Kidney (tissue), 14 donors: Measurements from ENCODE around the gene PRKCD. TPM values are rescaled to one million over a fixed set of nuclear protein-coding genes. Genes with fewer than 3 reads are reported as not detected.

Experiments
- DNase-seq, 5 donors: peaks; one replicate each; pipeline ENCODE4 v3.0.0-alpha.2; 2013 to 2020
- FAIRE-seq: peaks from 2 replicates; lab custom pipeline; 2012; peaks lifted over from hg19 to GRCh38; lab: Jason Lieb, UNC
- H3K27ac ChIP-seq, 2 donors: one replicate each; pipeline ENCODE4 v1.7.0; 2013; ENCODE audit warnings: low read depth in 2 of 2, low read length in 2 of 2, inconsistent platforms in 1 of 2
- H3K27me3 ChIP-seq: one replicate; pipeline ENCODE4 v1.7.1; 2013; ENCODE audit warnings: low read length, inconsistent platforms; ENCODE audit not compliant: control insufficient read depth, insufficient read depth
- H3K36me3 ChIP-seq, 3 donors: one replicate each; pipeline versions ENCODE4 v1.7.0 to v1.7.1; 2013; ENCODE audit warnings: low read length in 3 of 3, control low read depth in 1 of 3, inconsistent platforms in 1 of 3; ENCODE audit not compliant: insufficient read depth in 3 of 3, control insufficient read depth in 2 of 3
- H3K4me1 ChIP-seq, 3 donors: one replicate each; pipeline versions ENCODE4 v1.7.0 to v1.7.1; 2013; ENCODE audit warnings: low read length in 3 of 3, inconsistent platforms in 1 of 3, low read depth in 1 of 3; ENCODE audit not compliant: control insufficient read depth in 2 of 3, insufficient read depth in 2 of 3
- H3K4me3 ChIP-seq, 3 donors: one replicate each; pipeline versions ENCODE4 v1.7.0 to v1.8.1; 2013; ENCODE audit warnings: low read length in 3 of 3, control low read depth in 1 of 3, inconsistent platforms in 1 of 3
- H3K9ac ChIP-seq, 3 donors: one replicate each; pipeline versions ENCODE4 v1.7.0 to v1.7.1; 2013; ENCODE audit warnings: low read length in 3 of 3, control low read depth in 1 of 3, inconsistent platforms in 1 of 3
- H3K9me3 ChIP-seq, 3 donors: one replicate each; pipeline versions ENCODE4 v1.7.0 to v1.7.1; 2013; ENCODE audit warnings: low read length in 3 of 3, control low read depth in 1 of 3, inconsistent platforms in 1 of 3; ENCODE audit not compliant: control insufficient read depth in 2 of 3, insufficient read depth in 1 of 3
- intact Hi-C: fragments of 100-400 bp; cut with DNase I; formaldehyde crosslinking; loops from one replicate; pipeline ENCODE4 v1.11.1; 2022
- polyA plus RNA-seq: library from polyadenylated mRNA; stranded (reverse); fragments of 350-450 nt; fragmentation: Illumina TruSeq; extraction: RNeasy Lipid Tissue Mini Kit (QIAGEN cat#74804); gene quantifications from one replicate; pipeline ENCODE4 v1.2.3, GENCODE V29; 2014; ENCODE audit warnings: low read depth, low replicate concordance; ENCODE audit not compliant: insufficient read depth
- total RNA-seq: library from RNA; stranded (reverse); fragmentation: NEBNext Ultra II Directional; extraction: Animal tissue kit (Norgen Biotek cat#: 25700); gene quantifications from one replicate; pipeline ENCODE4 v1.2.1, GENCODE V29; 2021
- TF ChIP-seq, protein P1 (sequence below): IDR thresholded peaks from 3 replicates; pipeline ENCODE4 v1.5.1; 2012; ENCODE audit warnings: mild to moderate bottlenecking, moderate library complexity, borderline replicate concordance; ENCODE audit not compliant: insufficient read depth; ENCODE audit errors: extremely low read depth
- donor health status: control.
- donor health status: control.
- donor health status: control.
- donor health status: control.
- donor health status: control.
- donor health status: DM: yes; HTN: yes; CAD: no.
- donor health status: Normal renal cell carcinoma (clear cell type).

PRKCD gene
- total and polyA plus RNA-seq, 2 donors from 2014 or later, result 26.6 to 29.1 TPM

DNA sequence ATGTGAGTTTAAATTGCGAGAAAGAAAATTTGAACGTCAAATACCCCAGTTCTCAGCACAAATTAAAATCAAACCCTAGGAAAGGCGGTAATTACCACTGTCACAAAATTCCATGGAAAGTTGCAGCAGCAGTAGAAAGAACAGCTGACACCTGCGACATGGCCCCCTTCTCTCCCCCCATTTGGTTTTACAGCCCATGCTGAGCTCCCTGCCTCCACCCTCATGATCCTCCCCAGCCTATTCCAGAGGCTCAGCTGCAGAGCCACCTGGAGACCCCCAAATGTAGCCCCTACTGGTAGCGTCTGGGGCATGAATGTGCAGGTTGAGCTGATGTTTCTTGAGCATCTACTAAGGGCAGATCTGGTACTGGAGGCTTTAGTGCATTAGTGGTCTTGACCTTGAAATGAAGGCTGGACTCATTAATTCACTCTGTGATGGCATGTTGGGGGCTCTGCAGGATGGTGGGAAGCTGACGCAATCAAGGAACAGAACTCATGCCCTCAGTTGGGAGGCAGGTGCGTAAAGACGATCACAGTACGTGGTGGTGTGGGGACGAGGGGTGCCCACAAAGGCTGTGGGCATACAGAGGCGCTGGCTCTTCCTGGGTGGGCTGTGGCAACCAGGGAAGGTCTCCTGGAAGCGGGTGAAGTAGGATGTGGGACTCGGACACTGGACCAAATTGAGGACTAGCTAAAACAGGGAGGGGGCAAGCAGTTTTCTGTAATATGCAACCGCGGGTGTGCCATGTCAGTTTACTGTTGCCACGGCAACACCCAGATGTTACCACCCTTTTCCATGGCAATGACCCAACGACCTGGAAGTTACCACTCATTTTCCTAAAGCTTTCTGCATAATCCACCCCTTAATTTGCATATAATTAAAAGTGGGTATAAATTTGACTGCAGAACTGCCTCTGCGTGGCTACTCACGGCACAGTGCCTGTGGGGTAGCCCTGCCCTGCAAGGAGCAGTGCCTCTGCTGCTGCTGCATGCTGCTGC lies 39.8 kb downstream of the PRKCD start:
- TF ChIP-seq, protein P1, sequence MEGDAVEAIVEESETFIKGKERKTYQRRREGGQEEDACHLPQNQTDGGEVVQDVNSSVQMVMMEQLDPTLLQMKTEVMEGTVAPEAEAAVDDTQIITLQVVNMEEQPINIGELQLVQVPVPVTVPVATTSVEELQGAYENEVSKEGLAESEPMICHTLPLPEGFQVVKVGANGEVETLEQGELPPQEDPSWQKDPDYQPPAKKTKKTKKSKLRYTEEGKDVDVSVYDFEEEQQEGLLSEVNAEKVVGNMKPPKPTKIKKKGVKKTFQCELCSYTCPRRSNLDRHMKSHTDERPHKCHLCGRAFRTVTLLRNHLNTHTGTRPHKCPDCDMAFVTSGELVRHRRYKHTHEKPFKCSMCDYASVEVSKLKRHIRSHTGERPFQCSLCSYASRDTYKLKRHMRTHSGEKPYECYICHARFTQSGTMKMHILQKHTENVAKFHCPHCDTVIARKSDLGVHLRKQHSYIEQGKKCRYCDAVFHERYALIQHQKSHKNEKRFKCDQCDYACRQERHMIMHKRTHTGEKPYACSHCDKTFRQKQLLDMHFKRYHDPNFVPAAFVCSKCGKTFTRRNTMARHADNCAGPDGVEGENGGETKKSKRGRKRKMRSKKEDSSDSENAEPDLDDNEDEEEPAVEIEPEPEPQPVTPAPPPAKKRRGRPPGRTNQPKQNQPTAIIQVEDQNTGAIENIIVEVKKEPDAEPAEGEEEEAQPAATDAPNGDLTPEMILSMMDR, result no peak
- Histone ChIP-seq H3K27ac (no peak overlapping the region), H3K9me3 (no peaks in the 10 kb centered on the region), H3K36me3 (no peaks in the 10 kb centered on the region), H3K27me3 (no peaks in the 10 kb centered on the region), H3K4me1 (peaks cover 0 to under 1% (median 0%) of the 10 kb centered on the region in 3 donors), H3K4me3 (no peak overlapping the region), H3K9ac (no peak overlapping the region)
- intact Hi-C loops, result no loop called here
- no peak for DNase-seq
- FAIRE-seq, result no peak

DNA sequence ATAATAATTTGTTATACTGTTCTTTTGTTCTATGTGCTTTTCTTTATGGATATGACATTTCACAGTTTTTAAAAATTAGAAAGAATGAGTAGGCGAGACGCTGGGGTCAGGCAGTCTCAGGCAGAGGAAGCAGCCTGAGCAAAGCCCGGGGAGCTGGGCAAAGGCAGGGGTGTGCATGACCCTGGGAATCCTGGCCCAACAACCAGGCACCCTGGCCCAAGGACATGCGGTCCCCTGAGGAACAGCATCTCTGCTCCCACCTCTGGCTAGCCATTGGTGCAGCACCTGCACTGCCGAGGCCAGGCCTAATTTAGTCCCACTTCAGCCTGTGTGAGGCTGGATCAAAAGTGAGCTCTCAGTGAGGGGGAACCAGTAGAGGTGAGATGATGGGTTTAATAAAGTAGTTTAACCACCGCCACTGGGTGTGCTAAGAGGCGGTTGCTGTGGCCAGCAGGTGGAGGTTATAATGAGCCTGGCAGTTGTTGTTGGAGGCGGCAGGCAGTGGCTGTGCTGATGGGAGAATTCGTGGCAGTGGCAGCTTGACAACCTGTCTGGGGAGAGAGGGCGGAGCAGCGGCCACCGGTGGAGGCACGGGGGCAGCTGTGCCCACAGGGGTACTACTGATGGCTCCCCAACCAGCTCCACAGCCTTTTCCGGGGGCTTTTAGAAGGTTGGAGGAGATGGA lies 41.5 kb downstream of the PRKCD start:
- Histone ChIP-seq H3K27ac (no peak overlapping the region), H3K4me3 (no peak overlapping the region), H3K9ac (no peak overlapping the region), H3K9me3 (no peaks in the 10 kb centered on the region), H3K27me3 (no peaks in the 10 kb centered on the region), H3K36me3 (no peaks in the 10 kb centered on the region), H3K4me1 (no peaks in the 10 kb centered on the region)
- DNase-seq (no peak), FAIRE-seq (no peak)
- TF ChIP-seq, protein P1, result no peak
- intact Hi-C loops, result no loop called here

DNA sequence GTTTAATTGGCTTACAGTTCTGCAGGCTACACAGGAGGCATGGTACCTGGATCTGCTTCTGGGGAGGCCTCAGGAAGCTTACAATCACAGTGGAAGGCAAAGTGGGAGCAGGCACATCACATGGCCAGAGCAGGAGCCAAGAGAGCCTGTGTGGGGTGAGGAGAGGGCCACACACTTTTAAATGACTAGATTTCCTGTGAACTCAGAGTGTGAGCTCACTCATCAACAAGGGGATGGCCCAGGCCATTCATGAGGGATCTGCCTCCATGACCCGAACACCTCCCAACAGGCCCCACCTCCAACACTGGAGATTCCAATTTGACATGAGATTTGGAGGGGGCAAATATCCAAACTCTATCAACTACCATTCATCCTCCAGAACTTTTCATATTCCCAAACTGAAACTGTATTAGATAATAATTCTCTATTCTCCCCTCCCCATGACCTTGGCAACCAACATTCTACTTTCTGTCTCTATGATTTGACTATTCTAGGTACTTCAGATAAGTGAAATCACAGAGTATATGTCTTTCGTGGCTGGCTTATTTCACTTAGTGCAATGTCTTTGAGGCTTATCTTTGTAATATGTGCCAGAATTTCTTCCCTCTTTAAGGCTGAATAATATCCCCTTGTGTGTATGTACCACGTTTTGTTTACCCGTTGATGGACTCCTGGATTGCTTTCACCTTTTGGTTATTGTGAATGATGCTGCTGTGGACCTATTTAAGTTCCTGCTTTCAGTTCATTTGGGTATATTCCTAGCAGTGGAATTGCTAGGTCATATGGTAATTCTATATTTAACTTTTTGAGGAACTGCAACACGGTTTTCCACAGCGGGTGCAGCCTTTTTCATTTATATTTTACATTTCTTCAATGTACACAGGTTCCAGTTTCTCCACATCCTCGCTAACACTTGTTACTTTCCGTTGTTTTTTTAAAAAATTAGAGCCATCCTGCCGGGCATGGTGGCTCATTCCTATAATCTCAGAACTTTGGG lies 51.0 kb downstream of the PRKCD start:
- intact Hi-C loops, result no loop called here
- Histone ChIP-seq H3K27ac (no peak overlapping the region), H3K4me1 (no peaks in the 10 kb centered on the region), H3K4me3 (no peak overlapping the region), H3K9me3 (peaks cover 0 to 3% (median 0%) of the 10 kb centered on the region in 3 donors), H3K27me3 (no peaks in the 10 kb centered on the region), H3K36me3 (no peaks in the 10 kb centered on the region), H3K9ac (no peak overlapping the region)
- TF ChIP-seq, protein P1, result no peak
- no peak for DNase-seq
- no peak for FAIRE-seq
